ENCODE results near the gene PSG2.
"Not testable (repeated sequence)": the region's sequence is repeated elsewhere in the genome, so short reads cannot be mapped to it uniquely, and the experiment has no call there.

Gene PSG2

GRCh38 chr19:43082601-43083000, at the start of gene PSG2:
PSG2 (minus strand) TSS chr19:43082701; CDS start chr19:43082569, 132 bp downstream.
- not testable (repeated sequence) for DNase-seq (ENCODE audit: low spot score)

- not testable (repeated sequence) for DNase-seq (ENCODE audit: low spot score)
These were observed 48.9 kb upstream of the PSG2 start for GRCh38 chr19:43131281-43131842.

- DNase-seq (ENCODE audit: low spot score), result not testable (repeated sequence)
These were observed 46.7 kb upstream of the PSG2 start for GRCh38 chr19:43129197-43129596.

- DNase-seq (ENCODE audit: low spot score), result peak; percentile 65
These were observed 44.8 kb upstream of the PSG2 start for GRCh38 chr19:43127336-43127735.

GRCh38 chr19:43126720-43127119, 44.2 kb upstream of the PSG2 start:
- DNase-seq (ENCODE audit: low spot score), result no peak

GRCh38 chr19:43124360-43124759, 41.9 kb upstream of the PSG2 start:
- DNase-seq (ENCODE audit: low spot score), result no peak

- peak; percentile 58 for DNase-seq (ENCODE audit: low spot score)
These were observed 38.0 kb upstream of the PSG2 start for GRCh38 chr19:43120433-43121026.

GRCh38 chr19:43119526-43119925, 37.0 kb upstream of the PSG2 start:
- not testable (repeated sequence) for DNase-seq (ENCODE audit: low spot score)

GRCh38 chr19:43116421-43116820, 33.9 kb upstream of the PSG2 start:
- DNase-seq (ENCODE audit: low spot score), result not testable (repeated sequence)

- DNase-seq (ENCODE audit: low spot score), result not testable (repeated sequence)
These were observed 33.0 kb upstream of the PSG2 start for GRCh38 chr19:43115548-43115947.

GRCh38 chr19:43115064-43115463, 32.6 kb upstream of the PSG2 start:
- DNase-seq (ENCODE audit: low spot score), result not testable (repeated sequence)

GRCh38 chr19:43114626-43115025, 32.1 kb upstream of the PSG2 start:
- DNase-seq (ENCODE audit: low spot score), result peak; percentile 18

GRCh38 chr19:43107401-43107800, 24.9 kb upstream of the PSG2 start:
- DNase-seq (ENCODE audit: low spot score), result not testable (repeated sequence)

GRCh38 chr19:43105496-43105895, 23.0 kb upstream of the PSG2 start:
- DNase-seq (ENCODE audit: low spot score), result no peak

- peak; percentile 39 for DNase-seq (ENCODE audit: low spot score)
These were observed 21.8 kb upstream of the PSG2 start for GRCh38 chr19:43104215-43104850.

GRCh38 chr19:43101950-43102349, 19.4 kb upstream of the PSG2 start:
- DNase-seq (ENCODE audit: low spot score), result no peak

GRCh38 chr19:43098416-43098815, 15.9 kb upstream of the PSG2 start:
- DNase-seq (ENCODE audit: low spot score), result not testable (repeated sequence)

GRCh38 chr19:43087702-43088340, 5.3 kb upstream of the PSG2 start:
- DNase-seq (ENCODE audit: low spot score), result not testable (repeated sequence)

GRCh38 chr19:43085796-43086530, 3.5 kb upstream of the PSG2 start:
- DNase-seq (ENCODE audit: low spot score), result not testable (repeated sequence)

- not testable (repeated sequence) for DNase-seq (ENCODE audit: low spot score)
These were observed 1.8 kb upstream of the PSG2 start for GRCh38 chr19:43084196-43084832.

- not testable (repeated sequence) for DNase-seq (ENCODE audit: low spot score)
These were observed 1.2 kb upstream of the PSG2 start for GRCh38 chr19:43083721-43084120.

GRCh38 chr19:43078311-43078710, 4.2 kb downstream of the PSG2 start:
- peak; percentile 63 for DNase-seq (ENCODE audit: low spot score)

Measured in AG20443 (cell line).